HG03064 (cell line): ENCODE measurements around the gene SETBP1.
"Not testable (repeated sequence)": the region's sequence is repeated elsewhere in the genome, so short reads cannot be mapped to it uniquely, and the experiment has no call there.

Experiments
- ATAC-seq: cut with Tn5 transposase; IDR thresholded peaks from one replicate; pipeline ENCODE4 v1.9.1; 2021; ENCODE audit warnings: low read depth; ENCODE audit not compliant: unreplicated experiment

SETBP1 gene

GRCh38 chr18:44786257-44786656 lies 105.6 kb downstream of the SETBP1 start:
- peak; percentile 16 for ATAC-seq

DNA sequence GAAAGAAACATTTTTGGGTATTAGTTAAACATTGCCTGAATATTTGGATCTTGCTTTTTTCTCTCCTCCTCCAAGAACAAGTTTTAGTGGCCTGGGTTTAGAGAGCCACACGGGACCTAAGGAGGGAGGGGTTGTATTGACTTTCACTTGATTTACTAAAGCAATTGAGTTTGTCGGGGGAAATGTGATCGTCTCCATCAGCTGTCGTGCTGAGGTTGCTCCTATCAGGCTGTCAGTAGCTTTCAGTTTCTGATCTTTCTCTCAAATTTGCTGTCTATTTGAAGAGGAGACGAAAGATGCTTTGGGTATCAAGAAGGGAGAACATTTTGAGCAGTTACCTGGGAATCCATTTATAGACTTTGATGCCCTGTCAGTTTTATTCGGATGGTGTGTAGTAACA lies 106.0 kb downstream of the SETBP1 start:
- ATAC-seq = peak; percentile 68

- ATAC-seq = no peak
Observed at GRCh38 chr18:44788334-44788733, 107.6 kb downstream of the SETBP1 start.

GRCh38 chr18:44789710-44790109 lies 109.0 kb downstream of the SETBP1 start:
- no peak for ATAC-seq

- ATAC-seq = no peak
Observed at GRCh38 chr18:44790860-44791259, 110.2 kb downstream of the SETBP1 start.

DNA sequence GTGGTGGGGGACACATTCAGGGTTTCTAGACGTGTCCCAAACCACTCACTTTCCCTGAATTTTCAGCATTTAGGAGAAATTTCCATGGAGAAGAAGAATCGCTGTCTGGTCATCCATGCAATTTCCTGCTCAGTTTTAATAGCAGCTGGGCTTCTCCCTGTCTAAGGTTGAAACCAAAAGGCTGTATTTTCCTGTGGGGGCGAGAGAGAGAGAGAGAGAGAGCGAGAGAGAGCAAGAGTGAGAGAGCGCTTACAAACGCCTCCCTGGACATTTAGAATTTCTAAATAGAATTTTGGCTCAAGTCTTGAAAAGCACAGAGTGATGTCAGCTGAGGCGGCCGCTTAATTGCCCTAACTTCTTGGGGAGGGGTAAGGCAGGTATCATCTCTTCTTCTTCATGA lies 110.8 kb downstream of the SETBP1 start:
- ATAC-seq = no peak

- no peak for ATAC-seq
Observed at GRCh38 chr18:44792456-44793061, 111.9 kb downstream of the SETBP1 start.

DNA sequence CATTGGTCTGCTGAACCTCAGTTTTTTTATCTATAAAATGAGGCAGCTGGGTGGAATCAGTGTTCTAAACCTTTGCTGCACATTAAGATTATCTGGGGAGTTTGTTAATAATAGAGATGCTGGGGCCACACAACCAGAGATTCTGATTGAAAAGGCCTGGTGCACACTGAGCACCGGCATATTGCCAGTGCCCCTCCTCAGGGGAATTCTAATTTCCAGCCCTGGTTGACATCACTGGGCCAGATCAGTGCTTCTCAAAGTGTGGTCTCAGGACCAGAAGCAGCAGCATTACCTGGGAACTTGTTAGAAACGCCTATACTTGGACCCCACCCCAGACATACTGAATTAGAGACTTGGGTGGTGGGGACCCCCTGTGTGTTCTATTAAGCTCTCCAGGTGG lies 112.5 kb downstream of the SETBP1 start:
- ATAC-seq = no peak

DNA sequence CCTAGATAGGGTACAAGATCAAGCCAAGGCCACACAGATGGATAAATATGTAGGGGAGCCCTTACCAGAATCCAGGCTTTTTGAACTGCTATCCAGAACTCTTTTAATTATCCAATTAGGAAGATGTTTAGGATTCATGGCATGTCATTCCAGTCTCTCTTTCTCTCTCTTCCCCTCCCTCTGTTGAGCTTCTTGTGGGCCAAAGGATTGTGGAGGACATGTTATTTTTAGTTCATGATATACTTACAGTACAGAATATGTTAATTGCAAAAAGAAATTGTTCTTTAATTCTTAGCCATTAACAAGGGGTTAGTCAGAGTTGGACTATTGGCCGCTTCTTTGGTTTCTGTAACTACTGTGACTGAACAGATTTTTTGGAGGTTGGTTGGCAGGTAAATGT lies 113.0 kb downstream of the SETBP1 start:
- no peak for ATAC-seq

DNA sequence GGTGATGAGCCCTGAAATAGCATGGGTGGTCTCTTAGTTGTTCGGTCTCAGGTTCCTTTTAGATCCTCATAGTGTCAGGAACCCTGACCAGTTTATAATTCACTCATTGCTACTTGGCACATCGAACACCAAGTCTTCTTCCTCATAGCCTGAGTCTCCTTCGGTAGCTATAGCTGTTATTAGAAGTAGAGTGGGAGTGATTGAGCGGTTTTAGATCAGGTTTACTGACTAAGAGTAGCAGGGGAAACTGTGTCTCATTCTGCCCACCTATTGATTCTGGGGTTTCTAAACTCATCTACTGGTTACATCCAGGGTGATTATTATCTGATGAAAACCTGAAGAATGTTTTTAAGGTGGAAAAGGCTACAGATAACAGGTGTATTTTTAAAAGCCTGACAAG lies 114.6 kb downstream of the SETBP1 start:
- no peak for ATAC-seq

- ATAC-seq = no peak
Observed at GRCh38 chr18:44796429-44797428, 116.0 kb downstream of the SETBP1 start.

DNA sequence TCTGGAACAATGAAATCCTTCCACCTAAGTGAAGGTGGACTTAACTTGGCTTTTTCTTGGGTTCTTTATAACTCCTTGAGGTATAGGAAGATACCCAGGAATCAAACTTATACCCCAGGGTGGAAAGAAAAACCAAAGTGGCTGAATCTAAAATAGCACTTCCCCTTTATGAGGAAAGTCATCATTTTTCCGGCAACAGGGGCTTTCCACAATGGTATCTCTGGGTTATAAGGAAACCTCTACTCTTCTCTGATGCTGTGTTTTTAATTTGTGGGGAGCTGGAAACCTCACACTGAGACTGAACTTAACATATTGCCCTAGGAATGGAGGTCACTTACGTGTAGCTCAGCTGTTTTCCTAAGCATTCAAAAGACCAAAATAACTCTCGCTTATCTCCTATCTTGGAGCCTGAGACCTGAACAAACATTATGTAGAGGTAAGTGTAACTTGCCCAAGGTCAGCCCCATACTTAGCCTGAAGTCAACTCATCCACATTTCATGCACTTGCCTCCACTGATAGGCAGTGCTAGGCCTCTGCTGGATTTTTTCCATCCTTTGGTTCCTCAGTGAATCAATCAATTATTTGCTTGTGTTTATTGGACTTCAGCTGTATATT lies 117.9 kb downstream of the SETBP1 start:
- ATAC-seq = no peak

DNA sequence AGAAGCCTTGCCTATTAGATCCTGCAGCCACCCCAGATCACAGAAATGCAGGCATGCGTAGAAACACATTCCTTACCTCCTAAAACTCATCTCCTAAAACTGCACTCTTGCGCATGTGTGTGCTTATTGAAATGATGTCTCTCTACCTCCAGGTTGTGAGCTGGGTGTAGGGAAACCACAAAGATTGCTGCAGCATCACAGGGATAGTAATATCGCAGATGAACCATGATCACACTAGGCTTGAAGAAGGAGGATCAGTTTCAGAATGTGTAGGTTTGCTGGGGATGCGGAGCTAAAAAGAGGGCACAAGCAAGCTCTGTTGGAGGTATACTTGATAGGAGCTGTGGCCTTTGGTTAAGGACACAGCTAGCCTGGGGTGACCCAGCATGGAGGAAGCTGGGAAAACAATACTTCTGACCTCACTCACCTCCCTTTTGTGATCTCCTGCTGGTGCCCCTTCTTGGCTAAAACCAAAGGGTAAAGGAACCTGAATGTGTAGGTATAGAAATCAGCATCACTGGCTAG lies 118.8 kb downstream of the SETBP1 start:
- ATAC-seq = peak; percentile 21

DNA sequence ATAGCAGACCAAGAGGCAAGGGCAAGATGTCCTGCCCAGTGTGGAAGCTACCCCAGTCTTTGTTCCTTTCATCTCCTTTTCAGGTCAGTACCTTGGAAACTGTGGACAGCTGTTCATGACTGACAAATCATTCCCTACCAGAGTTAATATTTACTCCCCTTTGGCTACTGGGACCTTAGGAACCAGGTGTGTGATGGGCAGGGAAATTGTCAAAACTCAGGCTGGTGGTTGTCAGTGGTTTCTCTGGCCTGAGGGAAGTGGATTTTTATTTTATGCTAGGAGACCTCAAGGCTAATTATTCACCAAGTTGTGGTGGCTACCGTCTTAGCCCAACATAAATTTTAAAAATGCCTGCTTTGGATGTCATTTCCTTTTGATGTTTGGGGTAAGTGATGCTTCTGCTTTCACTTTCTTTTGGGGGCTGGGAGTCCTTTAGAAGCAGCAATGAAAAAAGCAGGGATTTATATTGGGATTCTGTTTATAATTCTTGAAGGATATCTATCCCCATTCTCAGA lies 119.3 kb downstream of the SETBP1 start:
- peak; percentile 51 for ATAC-seq

DNA sequence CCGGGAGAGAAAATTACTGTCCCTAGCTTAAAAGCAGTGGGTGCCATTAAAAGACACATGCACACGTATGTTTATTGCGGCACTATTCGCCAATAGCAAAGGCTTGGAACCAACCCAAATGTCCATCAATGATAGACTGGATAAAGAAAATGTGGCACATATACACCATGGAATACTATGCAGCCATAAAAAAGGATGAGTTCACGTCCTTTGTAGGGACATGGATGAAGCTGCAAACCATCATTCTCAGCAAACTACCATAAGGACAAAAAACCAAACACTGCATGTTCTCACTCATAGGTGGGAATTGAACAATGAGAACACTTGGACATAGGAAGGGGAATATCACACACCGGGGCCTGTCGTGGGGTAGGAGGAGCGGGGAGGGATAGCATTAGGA lies 120.1 kb downstream of the SETBP1 start:
- not testable (repeated sequence) for ATAC-seq

DNA sequence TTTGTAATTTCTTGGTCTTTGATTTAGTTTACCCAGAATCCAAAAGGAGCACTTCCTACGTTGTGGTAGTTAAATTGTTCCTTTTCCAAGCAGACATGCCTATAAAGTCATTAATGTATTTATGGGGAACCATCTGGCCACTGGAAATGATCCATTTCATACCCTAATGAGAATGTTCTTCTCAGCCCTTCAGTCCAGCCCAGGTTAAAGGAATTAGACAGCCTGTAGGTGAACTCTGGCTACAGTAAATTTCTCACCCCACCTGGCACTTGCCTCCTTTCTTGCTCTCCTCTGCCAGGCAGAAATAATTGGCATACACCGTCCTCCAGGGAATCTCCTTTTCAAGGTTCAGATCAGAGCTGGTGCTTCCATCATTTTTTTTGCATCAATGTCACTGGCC lies 121.1 kb downstream of the SETBP1 start:
- ATAC-seq = no peak

DNA sequence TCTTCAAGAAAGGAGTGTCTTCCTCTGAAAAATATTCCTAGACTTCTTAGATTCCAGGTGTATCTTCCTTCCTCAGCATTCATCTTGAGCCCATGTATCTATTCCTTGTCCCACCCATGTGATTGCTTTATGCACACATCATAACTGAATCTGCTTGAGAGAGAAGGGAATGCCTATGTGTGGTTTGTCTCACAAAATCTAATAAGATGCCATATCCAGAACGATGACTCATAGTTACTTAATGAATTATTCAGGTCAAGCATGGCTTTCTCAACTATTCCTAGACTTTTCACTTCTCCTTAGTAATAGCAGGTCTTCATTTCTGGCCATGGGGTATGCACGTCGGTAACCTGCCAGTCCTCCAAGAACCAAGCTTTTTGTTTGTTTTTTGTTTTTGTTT lies 121.8 kb downstream of the SETBP1 start:
- ATAC-seq = no peak

- ATAC-seq = no peak
Observed at GRCh38 chr18:44803019-44803650, 122.4 kb downstream of the SETBP1 start.

DNA sequence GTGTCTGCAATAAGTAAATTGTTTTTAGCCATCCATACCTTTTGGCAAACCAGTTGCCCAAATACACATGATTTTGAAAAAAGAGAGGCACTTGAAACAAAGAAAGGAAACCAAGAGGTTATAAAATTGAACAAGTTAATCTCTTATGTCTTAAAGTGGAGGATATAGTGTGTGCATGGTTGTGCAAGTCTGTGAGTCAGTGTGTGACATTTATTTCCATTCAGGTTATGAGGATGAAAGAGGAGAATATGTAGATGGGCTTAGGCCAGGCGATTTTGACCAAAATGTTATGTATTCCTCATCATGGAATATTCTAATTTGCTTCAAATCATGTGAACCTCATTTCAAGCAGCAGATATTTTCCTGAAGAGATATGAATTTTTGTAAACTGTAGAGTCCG lies 123.3 kb downstream of the SETBP1 start:
- ATAC-seq = no peak

DNA sequence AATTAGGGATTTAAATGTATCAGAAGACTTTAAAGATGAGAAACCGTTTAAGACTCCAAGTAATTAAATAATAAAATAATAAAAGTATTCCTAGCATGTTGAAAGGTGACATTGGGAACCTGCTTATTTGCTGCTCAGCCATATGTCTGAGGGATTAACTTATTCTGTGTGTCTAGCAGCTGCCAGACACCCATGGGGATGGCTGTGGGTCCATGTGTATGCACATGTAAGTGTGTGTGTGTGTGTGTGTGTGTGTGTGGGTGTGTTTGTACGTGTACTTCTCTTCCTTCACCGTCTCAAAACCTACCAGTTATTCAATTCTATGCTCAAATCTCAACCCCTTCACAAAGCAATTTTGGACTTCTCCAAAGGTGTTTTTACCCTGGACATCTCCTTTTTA lies 124.5 kb downstream of the SETBP1 start:
- ATAC-seq = no peak

GRCh38 chr18:44805643-44806042 lies 125.0 kb downstream of the SETBP1 start:
- ATAC-seq = no peak
